AG09319 (cell line): ENCODE measurements around the gene ZDHHC20.
"Not testable (repeated sequence)": the region's sequence is repeated elsewhere in the genome, so short reads cannot be mapped to it uniquely, and the experiment has no call there.

Experiments
- DNase-seq: peaks from one replicate; pipeline ENCODE4 v3.0.0-alpha.2; 2010; ENCODE audit warnings: low read depth; ENCODE audit errors: extremely low read depth
- TF ChIP-seq, protein P1 (sequence below): IDR thresholded peaks from 2 replicates; pipeline ENCODE4 v1.5.1; 2011; ENCODE audit warnings: low read depth, mild to moderate bottlenecking, inconsistent platforms, low read length, moderate library complexity

The ZDHHC20 gene

GRCh38 chr13:21385710-21386109 lies 73.4 kb downstream of the ZDHHC20 start:
- TF ChIP-seq, protein P1, sequence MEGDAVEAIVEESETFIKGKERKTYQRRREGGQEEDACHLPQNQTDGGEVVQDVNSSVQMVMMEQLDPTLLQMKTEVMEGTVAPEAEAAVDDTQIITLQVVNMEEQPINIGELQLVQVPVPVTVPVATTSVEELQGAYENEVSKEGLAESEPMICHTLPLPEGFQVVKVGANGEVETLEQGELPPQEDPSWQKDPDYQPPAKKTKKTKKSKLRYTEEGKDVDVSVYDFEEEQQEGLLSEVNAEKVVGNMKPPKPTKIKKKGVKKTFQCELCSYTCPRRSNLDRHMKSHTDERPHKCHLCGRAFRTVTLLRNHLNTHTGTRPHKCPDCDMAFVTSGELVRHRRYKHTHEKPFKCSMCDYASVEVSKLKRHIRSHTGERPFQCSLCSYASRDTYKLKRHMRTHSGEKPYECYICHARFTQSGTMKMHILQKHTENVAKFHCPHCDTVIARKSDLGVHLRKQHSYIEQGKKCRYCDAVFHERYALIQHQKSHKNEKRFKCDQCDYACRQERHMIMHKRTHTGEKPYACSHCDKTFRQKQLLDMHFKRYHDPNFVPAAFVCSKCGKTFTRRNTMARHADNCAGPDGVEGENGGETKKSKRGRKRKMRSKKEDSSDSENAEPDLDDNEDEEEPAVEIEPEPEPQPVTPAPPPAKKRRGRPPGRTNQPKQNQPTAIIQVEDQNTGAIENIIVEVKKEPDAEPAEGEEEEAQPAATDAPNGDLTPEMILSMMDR, result no peak
- no peak for DNase-seq

DNA sequence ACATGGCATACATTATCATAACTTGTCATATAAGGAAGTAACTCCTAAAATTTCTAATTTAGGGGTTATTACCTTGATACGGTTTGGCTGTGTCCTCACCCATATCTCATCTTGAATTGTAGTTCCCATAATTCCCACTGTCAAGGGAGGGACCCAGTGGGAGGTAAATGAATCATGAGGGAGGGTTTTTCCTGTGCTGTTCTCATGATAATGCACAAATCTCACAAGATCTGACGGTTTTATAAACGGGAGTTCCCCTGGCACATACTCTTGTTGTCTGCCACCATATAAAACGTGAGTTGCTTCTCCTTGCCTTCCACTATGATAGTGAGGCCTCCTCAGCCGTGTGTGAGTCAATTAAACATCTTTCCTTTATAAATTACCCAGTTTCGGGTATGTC lies 76.0 kb downstream of the ZDHHC20 start:
- TF ChIP-seq, protein P1, result no peak
- no peak for DNase-seq

- not testable (repeated sequence) for DNase-seq
Observed at GRCh38 chr13:21376998-21377985, 81.8 kb downstream of the ZDHHC20 start.

DNA sequence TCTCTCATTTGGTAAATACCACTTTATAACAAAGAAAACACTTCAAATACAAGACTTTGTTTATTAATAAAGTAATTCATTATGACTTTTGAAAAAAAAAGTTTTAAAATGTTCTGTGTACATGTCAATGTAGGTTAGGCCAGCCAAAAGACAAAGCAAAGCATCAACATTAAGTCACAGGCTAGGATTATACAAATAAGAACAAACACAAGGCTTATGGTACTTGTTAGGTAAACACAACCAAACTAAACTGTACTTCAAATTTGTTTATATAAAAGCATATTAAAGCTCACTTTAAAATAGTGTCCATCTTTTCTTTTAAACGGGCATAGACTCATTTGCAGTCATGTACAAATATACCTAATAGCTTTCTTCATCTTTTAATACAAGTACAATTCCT lies 86.6 kb downstream of the ZDHHC20 start:
- TF ChIP-seq, protein P1, result no peak
- DNase-seq, result no peak

- no peak for DNase-seq
- TF ChIP-seq, protein P1, result no peak
Observed at GRCh38 chr13:21371011-21371410, 88.1 kb downstream of the ZDHHC20 start.

DNA sequence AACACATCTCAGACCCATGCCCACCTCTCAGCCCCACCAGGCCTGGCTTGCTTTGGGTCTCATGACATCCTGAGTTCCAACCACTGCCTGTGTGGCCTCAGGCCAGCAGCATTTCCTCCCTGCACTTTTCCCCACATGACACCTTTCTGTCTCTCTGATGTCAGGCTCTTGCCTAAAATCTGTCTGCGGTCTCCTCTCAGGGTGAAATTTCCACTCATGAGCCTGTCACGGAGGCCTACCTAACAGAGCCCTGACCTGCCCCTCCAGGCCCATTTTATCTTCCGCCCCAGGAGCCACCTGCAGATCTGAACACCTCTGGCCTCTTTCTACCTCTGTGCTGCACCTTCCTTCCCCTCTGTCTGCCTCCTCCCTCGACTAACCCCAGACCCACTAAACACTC lies 93.5 kb downstream of the ZDHHC20 start:
- TF ChIP-seq, protein P1, result no peak

GRCh38 chr13:21364916-21365315 lies 94.2 kb downstream of the ZDHHC20 start:
- DNase-seq, result no peak
- TF ChIP-seq, protein P1, result no peak

More for the DNA sequence above, 93.5 kb downstream of the ZDHHC20 start:
- no peak for DNase-seq
